Measurements from ENCODE around the gene PARVG. TPM values are rescaled to one million over a fixed set of nuclear protein-coding genes. Genes with fewer than 3 reads are reported as not detected.

The PARVG gene
- polyA plus RNA-seq, 2 of the 4 experiments (the other 2 are of a cell fraction) = not detected

- ATAC-seq (no peak), DNase-seq (ENCODE audit: low read depth in 1 of 2, low spot score in 1 of 2) (no peak), FAIRE-seq (no peak)
- ChIA-PET CTCF (no interaction called here), POLR2A (no interaction called here)
- Histone ChIP-seq H3K4me2 (no peak overlapping the region), H3K27ac (no peak overlapping the region), H3K4me1 (no peaks in the 10 kb centered on the region), H3K4me3 (no peak overlapping the region), H3K9me3 (no peaks in the 10 kb centered on the region)
- 89% methylated on average over 7 of the region's 13 CpGs for WGBS (ENCODE audit: missing lambda C conversion rate)
- TF ChIP-seq FOSB (CRISPR knock-in tag; IDR thresholded peaks at IDR 0.05) (no peak), RARB (CRISPR knock-in tag; IDR thresholded peaks at IDR 0.05) (no peak), MAFK (IDR thresholded peaks at IDR 0.05; ENCODE audit: partially characterized antibody) (no peak), CBX2 (IDR thresholded peaks at IDR 0.05; ENCODE audit: borderline replicate concordance, low read depth) (no peak), CBX8 (IDR thresholded peaks at IDR 0.05) (no peak), HOXB13 (CRISPR knock-in tag; IDR thresholded peaks at IDR 0.05; ENCODE audit: low read depth) (no peak), SMC3 (IDR thresholded peaks at IDR 0.05) (no peak), TFCP2L1 (CRISPR knock-in tag; IDR thresholded peaks at IDR 0.05) (no peak), GATA3 (IDR thresholded peaks at IDR 0.05; ENCODE audit: borderline replicate concordance) (no peak), EHF (CRISPR knock-in tag; IDR thresholded peaks at IDR 0.05) (no peak), ZFP36 (IDR thresholded peaks at IDR 0.05; ENCODE audit: borderline replicate concordance, partially characterized antibody) (no peak), HOXA7 (CRISPR knock-in tag; IDR thresholded peaks at IDR 0.05) (no peak), MYC (IDR thresholded peaks at IDR 0.05; ENCODE audit: borderline replicate concordance, low read length) (no peak), ESRRA (IDR thresholded peaks at IDR 0.05; ENCODE audit: borderline replicate concordance, low read length) (no peak), RAD21 (conservative IDR thresholded peaks at IDR 0.05 in 1 of 2, IDR thresholded peaks at IDR 0.05 in 1 of 2) (no peak), PHF8 (IDR thresholded peaks at IDR 0.05; ENCODE audit: borderline replicate concordance, low read depth) (no peak), USF2 (IDR thresholded peaks at IDR 0.05) (no peak), MAZ (IDR thresholded peaks at IDR 0.05; ENCODE audit: borderline replicate concordance, low read depth, low read length) (no peak), BHLHE40 (IDR thresholded peaks at IDR 0.05; ENCODE audit: low read depth, low read length) (no peak), ELK1 (IDR thresholded peaks at IDR 0.05; ENCODE audit: low read depth, low read length) (no peak)
These were observed 12.5 kb upstream of the PARVG start for GRCh38 chr22:44168206-44168605.

GRCh38 chr22:44170470-44170869 is 10.3 kb upstream of the PARVG start:
- Histone ChIP-seq H3K9me3 (no peaks in the 10 kb centered on the region), H3K4me3 (no peak overlapping the region), H3K4me1 (no peaks in the 10 kb centered on the region), H3K27ac (no peak overlapping the region), H3K4me2 (no peak overlapping the region)
- CTCF ChIA-PET = no interaction called here
- DNase-seq (ENCODE audit: low read depth in 1 of 2, low spot score in 1 of 2) = no peak
- no peak for FAIRE-seq
- WGBS (ENCODE audit: missing lambda C conversion rate) = 95% methylated on average over 9 of the region's 11 CpGs
- ATAC-seq = no peak
- TF ChIP-seq HES2 (IDR thresholded peaks at IDR 0.05) (no peak), RFX5 (IDR thresholded peaks at IDR 0.05) (no peak)
- POLR2A ChIA-PET = no interaction called here

- H3K27ac ChIP-seq = no peak overlapping the region
- ATAC-seq (no peak), FAIRE-seq (no peak), DNase-seq (ENCODE audit: low read depth in 1 of 2, low spot score in 1 of 2) (no peak)
- POLR2A ChIA-PET = interaction anchor here (0.7 kb wide), 1 partner anchor 60 kb away, joined by 3 read pairs; no protein-coding TSS in a partner anchor
- no peaks in the 10 kb centered on the region for H3K4me1 ChIP-seq
- H3K9me3 ChIP-seq = no peaks in the 10 kb centered on the region
- WGBS (ENCODE audit: missing lambda C conversion rate) = 94% methylated on average over 6 of the region's 6 CpGs
- CTCF ChIA-PET = interaction anchor here (0.6 kb wide), 1 partner anchor 21 kb away, joined by 3 read pairs; no protein-coding TSS in a partner anchor
- TF ChIP-seq HES2 (IDR thresholded peaks at IDR 0.05) (no peak), FOSB (CRISPR knock-in tag; IDR thresholded peaks at IDR 0.05) (no peak)
- H3K4me2 ChIP-seq = no peak overlapping the region
- no peak overlapping the region for H3K4me3 ChIP-seq
These were observed 9.2 kb upstream of the PARVG start for GRCh38 chr22:44171561-44171960.

All from A549 (cell line).